ENCODE results near the gene WDR72.

The WDR72 gene

GRCh38 chr15:53527996-53528395 is 231.5 kb downstream of the WDR72 start:
- DNase-seq: no peak

GRCh38 chr15:53525894-53526293 is 233.6 kb downstream of the WDR72 start:
- DNase-seq: no peak

GRCh38 chr15:53522991-53523390 is 236.5 kb downstream of the WDR72 start:
- DNase-seq: no peak

GRCh38 chr15:53520996-53521395 is 238.5 kb downstream of the WDR72 start:
- DNase-seq: no peak

- DNase-seq: no peak
These were observed 246.0 kb downstream of the WDR72 start for GRCh38 chr15:53513431-53513830.

- DNase-seq: no peak
These were observed 247.4 kb downstream of the WDR72 start for GRCh38 chr15:53512029-53512428.

- DNase-seq: no peak
These were observed 248.3 kb downstream of the WDR72 start for GRCh38 chr15:53511175-53511574.

- DNase-seq: no peak
These were observed 253.1 kb downstream of the WDR72 start for GRCh38 chr15:53506370-53506769.

- DNase-seq: no peak
These were observed 260.5 kb downstream of the WDR72 start for GRCh38 chr15:53498996-53499395.

- no peak for DNase-seq
These were observed 269.1 kb downstream of the WDR72 start for GRCh38 chr15:53490341-53490740.

GRCh38 chr15:53482055-53482454 is 277.4 kb downstream of the WDR72 start:
- DNase-seq: no peak

- DNase-seq: no peak
These were observed 281.3 kb downstream of the WDR72 start for GRCh38 chr15:53477981-53478766.

GRCh38 chr15:53473886-53474285 is 285.6 kb downstream of the WDR72 start:
- DNase-seq: no peak

- DNase-seq: no peak
These were observed 286.0 kb downstream of the WDR72 start for GRCh38 chr15:53473435-53473834.

GRCh38 chr15:53472883-53473282 is 286.6 kb downstream of the WDR72 start:
- no peak for DNase-seq

GRCh38 chr15:53472210-53472609 is 287.3 kb downstream of the WDR72 start:
- DNase-seq: no peak

- DNase-seq: no peak
These were observed 288.7 kb downstream of the WDR72 start for GRCh38 chr15:53470743-53471142.

GRCh38 chr15:53469422-53469821 is 290.0 kb downstream of the WDR72 start:
- no peak for DNase-seq

Data from activated naive CD4-positive, alpha-beta T cell (primary cell).